CD4-positive, alpha-beta T cell treated with Interleukin-10 for 1 hour (primary cell): Measurements from ENCODE around the gene KRT23.

ENCODE experiments used
- DNase-seq: peaks from one replicate; pipeline ENCODE4 v3.0.0-alpha.2; 2020

KRT23 gene

GRCh38 chr17:40906613-40907012, 30.8 kb downstream of the KRT23 start:
- no peak for DNase-seq

- no peak for DNase-seq
Measured at GRCh38 chr17:40905370-40905769, 32.1 kb downstream of the KRT23 start.

- no peak for DNase-seq
Measured at GRCh38 chr17:40903129-40903847, 34.2 kb downstream of the KRT23 start.

DNA sequence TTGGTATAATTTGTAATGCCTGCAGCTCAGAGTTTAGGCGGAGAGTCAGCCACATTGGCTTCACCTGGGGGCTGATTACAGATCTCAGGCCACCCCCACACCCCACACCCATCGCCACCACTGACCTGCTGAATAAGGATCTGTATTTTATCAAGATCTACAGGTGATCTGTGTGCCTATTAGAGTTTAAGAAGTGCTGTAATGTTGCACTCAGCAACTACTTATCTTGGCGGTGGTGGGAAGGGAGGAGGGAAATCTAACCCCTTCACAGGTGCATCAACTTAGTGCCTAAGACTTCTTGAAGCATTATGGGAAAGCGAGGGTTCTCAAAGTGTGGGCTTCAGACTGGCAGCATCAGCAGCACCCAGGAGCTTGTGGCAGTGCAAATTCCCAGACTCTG, 34.9 kb downstream of the KRT23 start:
- no peak for DNase-seq

GRCh38 chr17:40901981-40902474, 35.4 kb downstream of the KRT23 start:
- DNase-seq = no peak

DNA sequence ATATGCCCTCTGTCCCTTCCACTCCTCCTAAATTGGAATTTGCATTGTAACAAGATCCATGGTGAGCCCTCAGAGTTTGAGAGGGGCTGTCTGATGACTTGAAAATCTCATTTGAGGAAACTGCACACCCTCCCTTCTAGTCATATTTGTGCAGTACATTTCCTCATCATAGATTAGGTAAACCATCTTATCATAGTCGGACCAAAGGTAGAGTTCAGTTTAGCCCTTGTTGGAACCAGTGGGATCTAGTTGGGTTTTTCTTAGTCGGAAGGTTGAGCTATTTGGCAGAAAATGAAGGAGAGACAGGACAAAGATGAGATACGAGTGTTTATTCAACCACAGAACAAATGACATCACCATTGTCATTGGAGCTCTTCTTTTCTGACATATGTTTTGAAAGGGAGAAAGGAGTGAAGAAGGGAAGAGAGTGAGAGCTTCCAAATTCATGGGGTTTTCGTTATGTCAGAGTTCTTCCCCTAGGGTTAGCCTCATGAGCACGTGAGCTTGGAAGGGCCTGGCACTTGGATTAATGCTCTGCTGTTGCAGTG, 36.6 kb downstream of the KRT23 start:
- no peak for DNase-seq

DNA sequence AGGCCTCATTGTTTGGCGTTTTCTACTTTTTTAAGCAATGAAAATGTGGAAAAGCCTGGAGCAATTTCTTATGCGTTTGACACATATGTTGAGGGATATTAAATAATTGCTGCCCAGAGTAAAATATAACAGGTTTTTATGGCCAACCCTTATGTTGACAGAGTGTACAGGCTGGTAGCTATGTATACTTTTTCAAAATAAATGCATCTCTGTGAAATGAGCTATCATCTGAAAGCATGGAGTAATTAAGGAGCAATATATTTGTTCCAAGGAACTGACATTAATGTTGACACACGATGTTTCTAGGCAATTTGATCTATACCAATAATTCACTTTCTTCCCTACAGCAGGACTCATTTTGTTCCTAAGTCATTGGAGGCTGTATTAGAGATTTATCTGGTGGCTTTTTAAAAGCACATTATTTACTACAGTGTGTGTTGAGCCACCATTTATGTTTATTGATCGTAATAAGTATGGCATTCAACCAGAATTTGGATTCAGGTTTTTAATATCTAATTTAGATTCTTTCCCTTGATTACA, 40.5 kb downstream of the KRT23 start:
- DNase-seq = no peak

DNA sequence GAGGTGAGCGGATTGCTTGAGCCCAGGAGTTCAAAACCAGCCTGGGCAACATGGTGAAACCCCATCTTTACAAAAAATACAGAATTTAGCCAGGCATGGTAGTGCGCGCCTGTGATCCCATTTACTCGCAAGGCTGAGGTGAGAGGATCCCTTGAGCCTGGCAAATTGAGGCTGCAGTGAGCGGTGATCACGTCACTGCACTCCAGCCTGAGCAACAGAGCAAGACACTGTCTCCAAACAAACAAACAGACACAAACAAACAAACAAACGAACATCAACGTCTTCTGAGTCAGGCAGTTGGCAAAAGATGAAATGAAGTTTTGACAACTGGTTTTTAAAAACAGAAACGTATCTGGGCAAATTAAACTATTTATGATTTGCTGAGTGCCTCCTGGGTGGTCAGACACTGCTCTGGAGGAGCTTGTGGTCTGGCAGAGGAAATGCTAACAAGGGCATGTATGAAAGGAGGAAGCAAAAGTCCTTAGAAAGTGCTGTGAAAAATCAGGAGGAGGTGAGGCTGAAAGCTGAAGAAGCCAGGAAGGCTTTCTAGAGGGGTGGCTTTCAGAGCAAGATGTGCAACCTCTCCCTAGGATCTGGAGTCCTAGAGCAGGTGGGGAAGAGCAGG, 42.2 kb downstream of the KRT23 start:
- no peak for DNase-seq

DNA sequence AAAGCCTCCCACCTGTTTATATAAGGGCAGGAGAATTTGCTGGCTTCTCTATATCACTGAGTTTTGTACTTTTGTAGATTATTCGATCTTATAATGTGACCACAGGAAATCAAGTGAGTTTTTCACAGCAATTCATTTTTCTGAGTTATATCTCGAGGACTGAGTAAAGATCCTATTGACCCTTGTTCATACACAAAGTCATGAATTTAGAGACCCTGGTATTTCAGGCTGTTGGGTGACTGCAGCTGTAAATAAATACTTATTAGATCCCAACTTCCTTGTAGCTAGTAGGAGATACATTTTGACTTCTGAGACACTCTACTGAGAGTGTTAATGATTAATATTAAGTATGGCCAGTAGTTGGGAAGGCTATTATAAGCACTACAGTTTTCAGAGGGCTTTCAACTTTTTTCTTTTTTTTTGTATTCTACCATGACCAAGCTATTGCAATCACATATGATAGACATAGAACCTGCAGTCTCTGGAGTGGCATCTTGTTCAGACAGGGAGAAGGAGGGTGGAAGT, 49.2 kb downstream of the KRT23 start:
- DNase-seq = no peak

GRCh38 chr17:40886090-40886489, 51.4 kb downstream of the KRT23 start:
- no peak for DNase-seq

DNA sequence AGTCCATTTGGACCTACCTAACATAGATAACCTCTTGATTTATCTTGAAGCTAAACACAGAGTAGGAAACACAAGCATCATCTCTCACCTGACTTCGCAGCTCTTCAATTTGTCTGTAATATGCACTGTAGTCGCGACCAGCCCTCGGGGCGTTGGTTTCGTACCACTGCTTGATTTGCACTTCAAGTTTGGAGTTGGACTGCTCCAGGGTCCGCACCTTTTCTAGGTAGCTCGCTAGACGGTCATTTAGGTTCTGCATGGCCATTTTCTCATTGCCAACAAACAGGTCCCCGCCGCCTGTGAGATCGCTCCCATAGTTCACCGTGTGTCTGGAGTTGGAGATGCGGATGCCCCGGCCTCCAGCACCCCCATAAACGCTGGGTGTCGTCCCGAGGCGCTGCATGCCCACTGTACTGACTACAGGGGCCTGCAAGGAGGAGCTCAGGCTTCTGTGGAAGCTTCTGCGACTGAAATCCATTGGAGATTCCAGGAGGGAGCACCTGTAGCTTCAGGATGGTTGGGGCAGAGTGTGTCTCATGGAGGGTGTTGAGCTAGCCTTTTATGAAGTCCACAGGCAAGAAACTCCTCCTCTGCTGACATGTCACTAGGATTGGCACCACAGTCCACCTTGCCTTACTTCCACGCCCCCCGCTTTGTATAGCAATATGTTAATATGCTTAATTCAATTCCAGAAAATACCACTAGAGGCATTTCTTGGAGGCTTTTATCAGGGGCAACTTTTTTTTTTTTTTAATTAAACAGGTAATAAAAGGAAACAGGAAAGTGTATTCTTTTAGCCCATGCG, 52.5 kb downstream of the KRT23 start, which contains the start of gene KRT20:
KRT20 (minus strand) TSS at position 535 of the 805 bp plus-strand sequence; CDS start at position 478, 57 bp downstream.
- no peak for DNase-seq

DNA sequence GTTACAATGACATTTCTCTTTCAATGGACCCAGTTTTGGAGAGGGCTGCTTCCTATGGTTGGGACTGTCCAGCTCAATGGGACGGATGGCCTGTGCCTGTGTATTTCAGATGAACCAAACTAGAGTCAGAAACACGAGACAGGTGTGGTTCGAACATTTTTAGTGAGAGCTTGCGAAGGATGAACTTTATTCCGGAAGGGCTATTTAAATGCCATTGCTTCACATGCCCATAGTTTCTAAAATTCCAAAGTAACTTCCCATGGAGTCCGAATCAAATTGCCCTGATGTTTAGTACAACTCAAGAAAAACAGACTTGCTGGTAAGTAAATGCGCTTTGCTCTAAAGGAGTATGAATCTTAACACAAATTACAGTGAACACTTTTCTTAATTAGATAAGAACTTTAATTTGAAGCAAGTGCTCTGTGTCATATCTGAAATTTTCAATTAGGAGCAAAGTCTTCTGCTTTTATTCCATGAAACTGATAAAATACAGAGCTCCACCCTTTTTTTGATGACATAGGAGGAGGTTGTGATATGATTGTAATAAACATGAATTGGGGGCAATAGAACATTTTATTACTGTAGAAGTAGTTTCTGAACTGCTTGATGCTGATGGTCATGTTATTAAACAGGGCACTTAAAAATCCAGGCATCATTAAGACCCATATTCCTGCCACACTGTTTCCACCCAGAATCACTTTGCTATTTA, 53.7 kb downstream of the KRT23 start:
- no peak for DNase-seq

DNA sequence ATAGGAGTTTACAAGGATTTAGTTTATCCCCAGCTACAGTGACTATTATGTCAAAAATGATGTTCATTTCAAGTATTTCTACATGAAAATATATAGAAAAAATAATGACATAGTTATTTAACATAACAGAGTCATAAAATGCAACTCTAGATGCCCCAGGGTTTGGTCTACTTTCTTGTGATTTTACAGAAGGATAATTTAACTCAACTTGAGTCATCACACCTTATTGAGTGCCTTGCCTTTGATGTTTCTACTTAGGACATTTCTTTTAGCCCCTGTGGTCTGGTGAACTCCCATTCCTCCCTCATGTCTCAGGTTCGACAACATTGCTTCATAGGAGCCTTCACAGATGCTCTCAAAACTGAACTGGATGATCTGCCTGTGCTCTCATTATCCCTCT, 54.4 kb downstream of the KRT23 start:
- DNase-seq = no peak

- no peak for DNase-seq
Measured at GRCh38 chr17:40879026-40879425, 58.4 kb downstream of the KRT23 start.

DNA sequence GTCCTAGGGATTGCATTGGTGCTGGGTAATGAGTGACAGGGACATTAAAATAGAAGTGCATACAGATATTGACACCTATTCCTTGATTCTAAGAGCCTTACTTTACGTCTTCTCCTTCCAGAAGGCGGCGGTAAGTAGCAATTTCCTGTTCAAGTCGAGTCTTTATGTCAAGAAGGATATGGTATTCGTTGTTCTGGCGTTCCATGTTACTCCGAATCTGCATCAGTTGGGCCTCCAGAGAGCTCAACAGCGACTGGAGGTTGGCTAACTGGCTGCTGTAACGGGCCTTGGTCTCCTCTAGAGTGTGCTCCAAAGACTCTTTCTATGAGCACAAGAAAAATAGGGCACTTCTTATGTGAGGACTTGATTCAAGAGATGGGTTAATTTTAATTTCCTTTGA, 59.4 kb downstream of the KRT23 start:
- DNase-seq = no peak

GRCh38 chr17:40873801-40874200, 63.6 kb downstream of the KRT23 start:
- no peak for DNase-seq

DNA sequence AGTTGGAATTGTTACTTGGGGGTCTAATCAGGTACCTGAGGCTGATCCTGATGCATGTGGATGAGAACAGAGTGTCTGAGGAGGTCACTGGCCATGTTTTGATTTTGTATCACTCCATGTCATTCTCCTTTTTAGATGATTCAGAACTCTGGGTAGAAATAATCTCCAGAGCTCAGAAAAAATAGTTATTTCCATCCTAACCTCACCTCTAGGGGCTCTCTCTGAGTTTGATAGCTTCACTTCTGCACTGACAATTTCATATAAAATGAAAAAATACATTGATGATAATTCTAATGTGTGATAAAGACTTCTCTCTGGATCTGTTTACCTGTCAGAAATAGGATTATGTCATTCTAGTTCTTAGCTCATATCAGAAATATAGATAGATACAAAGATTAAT, 64.2 kb downstream of the KRT23 start:
- DNase-seq = no peak
